ENCODE results near the gene TMED1.

DNA sequence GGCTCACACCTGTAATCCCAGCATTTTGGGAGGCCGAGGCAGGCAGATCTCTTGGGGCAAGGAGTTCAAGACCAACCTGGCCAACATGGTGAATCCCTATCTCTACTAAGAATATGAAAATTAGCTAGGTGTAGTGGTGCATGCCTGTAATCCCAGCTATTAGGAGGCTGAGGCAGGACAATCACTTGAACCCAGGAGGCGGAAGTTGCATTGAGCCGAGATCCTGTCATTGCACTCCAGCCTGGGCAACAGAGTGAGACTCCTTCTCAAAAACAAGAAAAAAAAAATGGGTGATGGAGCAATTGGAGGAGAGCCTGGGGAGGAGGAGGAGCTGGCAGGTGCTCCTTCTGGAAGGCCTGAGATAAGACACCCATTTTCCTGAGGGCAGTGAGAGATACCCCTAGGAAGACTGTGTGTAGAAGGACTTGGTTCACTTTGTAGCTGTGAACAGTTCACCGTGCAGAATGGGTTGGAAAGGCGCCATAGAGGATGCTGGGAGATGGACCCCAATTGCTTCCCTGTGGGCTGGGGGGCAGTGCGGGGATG, 26.6 kb upstream of the TMED1 start:
- TF ChIP-seq, protein P1, sequence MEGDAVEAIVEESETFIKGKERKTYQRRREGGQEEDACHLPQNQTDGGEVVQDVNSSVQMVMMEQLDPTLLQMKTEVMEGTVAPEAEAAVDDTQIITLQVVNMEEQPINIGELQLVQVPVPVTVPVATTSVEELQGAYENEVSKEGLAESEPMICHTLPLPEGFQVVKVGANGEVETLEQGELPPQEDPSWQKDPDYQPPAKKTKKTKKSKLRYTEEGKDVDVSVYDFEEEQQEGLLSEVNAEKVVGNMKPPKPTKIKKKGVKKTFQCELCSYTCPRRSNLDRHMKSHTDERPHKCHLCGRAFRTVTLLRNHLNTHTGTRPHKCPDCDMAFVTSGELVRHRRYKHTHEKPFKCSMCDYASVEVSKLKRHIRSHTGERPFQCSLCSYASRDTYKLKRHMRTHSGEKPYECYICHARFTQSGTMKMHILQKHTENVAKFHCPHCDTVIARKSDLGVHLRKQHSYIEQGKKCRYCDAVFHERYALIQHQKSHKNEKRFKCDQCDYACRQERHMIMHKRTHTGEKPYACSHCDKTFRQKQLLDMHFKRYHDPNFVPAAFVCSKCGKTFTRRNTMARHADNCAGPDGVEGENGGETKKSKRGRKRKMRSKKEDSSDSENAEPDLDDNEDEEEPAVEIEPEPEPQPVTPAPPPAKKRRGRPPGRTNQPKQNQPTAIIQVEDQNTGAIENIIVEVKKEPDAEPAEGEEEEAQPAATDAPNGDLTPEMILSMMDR (IDR thresholded peaks at IDR 0.05): no peak
- TF ChIP-seq POLR2A (IDR thresholded peaks at IDR 0.05) (no peak), EP300 (IDR thresholded peaks at IDR 0.05) (no peak), POLR2AphosphoS5 (IDR thresholded peaks at IDR 0.05) (no peak)

Data from stomach (tissue), 4 donors.